HepG2 (cell line): Measurements from ENCODE around the gene BCL6B. TPM values are rescaled to one million over a fixed set of nuclear protein-coding genes. Genes with fewer than 3 reads are reported as not detected.

Source experiments
- CBX1 ChIP-seq: IDR thresholded peaks from one replicate; pipeline ENCODE4 v1.6.1; 2016; ENCODE audit warnings: antibody characterized with exemption, low read depth
- ELK4 ChIP-seq: sonication (generic); formaldehyde crosslinking; IDR thresholded peaks from 2 replicates; pipeline ENCODE4 v1.9.0; 2021; ENCODE audit warnings: missing genetic modification reagents, borderline replicate concordance
- FOXM1 ChIP-seq: sonication (generic); formaldehyde crosslinking; IDR thresholded peaks from 2 replicates; pipeline ENCODE4 v1.5.0; 2020; ENCODE audit warnings: missing genetic modification reagents
- GABPB1 ChIP-seq: IDR thresholded peaks from 2 replicates; pipeline ENCODE4 v1.6.1; 2016; ENCODE audit warnings: mild to moderate bottlenecking, missing genetic modification reagents, moderate library complexity, missing compliant biosample characterization
- GPN1 ChIP-seq: sonication (generic); formaldehyde crosslinking; IDR thresholded peaks from 2 replicates; pipeline ENCODE4 v1.5.1; 2020; ENCODE audit warnings: missing genetic modification reagents, borderline replicate concordance
- HOMEZ ChIP-seq: IDR thresholded peaks from 2 replicates; pipeline ENCODE4 v1.6.1; 2016; ENCODE audit warnings: low read depth
- JUND ChIP-seq: sonication (generic); formaldehyde crosslinking; IDR thresholded peaks from 2 replicates; pipeline ENCODE4 v1.8.0; 2022; ENCODE audit warnings: mild to moderate bottlenecking, missing genetic modification reagents
- TARDBP ChIP-seq: sonication (generic); formaldehyde crosslinking; IDR thresholded peaks from 2 replicates; pipeline ENCODE4 v1.8.0; 2022; ENCODE audit warnings: mild to moderate bottlenecking, missing genetic modification reagents
- U2AF2 ChIP-seq: fragments of 200-400 bp; formaldehyde crosslinking; IDR thresholded peaks from 2 replicates; pipeline ENCODE4 v1.6.1; 2017; ENCODE audit warnings: low read depth, mild to moderate bottlenecking, low read length
- YEATS2 ChIP-seq: sonication (generic); formaldehyde crosslinking; IDR thresholded peaks from 2 replicates; pipeline ENCODE4 v1.4.0; 2020; ENCODE audit warnings: missing genetic modification reagents, borderline replicate concordance
- ZFP36L1 ChIP-seq: sonication (generic); formaldehyde crosslinking; IDR thresholded peaks from 2 replicates; pipeline ENCODE4 v1.8.0; 2022; ENCODE audit warnings: mild to moderate bottlenecking, missing genetic modification reagents, moderate library complexity
- ZGPAT ChIP-seq: IDR thresholded peaks from 2 replicates; pipeline ENCODE4 v1.6.1; 2016; ENCODE audit warnings: mild to moderate bottlenecking
- ZNF251 ChIP-seq: sonication (generic); formaldehyde crosslinking; IDR thresholded peaks from 2 replicates; pipeline ENCODE4 v1.9.0; 2021; ENCODE audit warnings: mild to moderate bottlenecking, missing genetic modification reagents
- ZNF276 ChIP-seq: sonication (generic); formaldehyde crosslinking; IDR thresholded peaks from 2 replicates; pipeline ENCODE4 v1.4.0; 2020; ENCODE audit warnings: mild to moderate bottlenecking, low read depth, missing genetic modification reagents
- ZNF281 ChIP-seq: sonication (generic); formaldehyde crosslinking; IDR thresholded peaks from 2 replicates; pipeline ENCODE4 v1.4.0; 2020; ENCODE audit warnings: missing genetic modification reagents, borderline replicate concordance
- ZNF382 ChIP-seq: sonication (generic); formaldehyde crosslinking; IDR thresholded peaks from 2 replicates; pipeline ENCODE4 v1.5.0; 2020; ENCODE audit warnings: missing genetic modification reagents, mild to moderate bottlenecking, borderline replicate concordance
- ZNF572 ChIP-seq: sonication (generic); formaldehyde crosslinking; IDR thresholded peaks from 2 replicates; pipeline ENCODE4 v1.5.1; 2020; ENCODE audit warnings: mild to moderate bottlenecking, missing genetic modification reagents
- ZNF740 ChIP-seq: sonication (generic); formaldehyde crosslinking; IDR thresholded peaks from 2 replicates; pipeline ENCODE4 v1.4.0; 2020; ENCODE audit warnings: missing genetic modification reagents
- ZNF749 ChIP-seq: sonication (generic); formaldehyde crosslinking; IDR thresholded peaks from 2 replicates; pipeline ENCODE4 v1.8.0; 2022; ENCODE audit warnings: mild to moderate bottlenecking, missing genetic modification reagents, moderate library complexity, borderline replicate concordance
- polyA plus RNA-seq, 8 experiments: library from polyadenylated mRNA; depleted of rRNA in 3 of 8; stranded (reverse) in 7 of 8; unstranded in 1 of 8; fragments of >200 nt; fragmentation: Illumina TruSeq in 4 of 8; extraction: Trizol in 4 of 8; gene quantifications; 2 replicates each; pipeline versions ENCODE4 v1.2.1 to v1.2.3, GENCODE V29; 2011 to 2016; ENCODE audit warnings: low read depth in 4 of 8, missing spikeins in 1 of 8, mixed read lengths in 1 of 8; ENCODE audit not compliant: insufficient read depth in 1 of 8
- total RNA-seq, 5 experiments: library from RNA; depleted of rRNA; stranded (reverse); fragments of >200 nt; fragmentation: Illumina TruSeq; extraction: Trizol; gene quantifications; 2 replicates each; pipeline ENCODE4 v1.2.3, GENCODE V29; 2016; ENCODE audit warnings: low read depth in 1 of 5

The BCL6B gene
- total and polyA plus RNA-seq, 2 of the 13 experiments (the other 11 are each of a cell fraction or from before 2014, with no cell fraction given): not detected

- TF ChIP-seq ZGPAT (CRISPR knock-in tag): no peak
- no peak for TF ChIP-seq YEATS2 (CRISPR knock-in tag)
- no peak for TF ChIP-seq ZFP36L1 (CRISPR knock-in tag)
- no peak for TF ChIP-seq ELK4 (CRISPR knock-in tag)
- TF ChIP-seq U2AF2: no peak
- no peak for TF ChIP-seq ZNF740 (CRISPR knock-in tag)
- no peak for TF ChIP-seq TARDBP (CRISPR knock-in tag)
- no peak for TF ChIP-seq GPN1 (CRISPR knock-in tag)
- no peak for TF ChIP-seq HOMEZ (CRISPR knock-in tag)
- TF ChIP-seq ZNF572: peak; percentile 68; the same call in 1 of the 2 replicates
- TF ChIP-seq FOXM1 (CRISPR knock-in tag): no peak
- TF ChIP-seq ZNF276 (CRISPR knock-in tag): no peak
- TF ChIP-seq CBX1: no peak
- TF ChIP-seq ZNF382 (CRISPR knock-in tag): no peak
- no peak for TF ChIP-seq ZNF281 (CRISPR knock-in tag)
- TF ChIP-seq ZNF251 (CRISPR knock-in tag): no peak
- TF ChIP-seq ZNF749 (CRISPR knock-in tag): no peak
- no peak for TF ChIP-seq JUND (CRISPR knock-in tag)
- TF ChIP-seq GABPB1 (CRISPR knock-in tag): no peak
Observed at GRCh38 chr17:7034955-7035590, 12.2 kb downstream of the BCL6B start (continued).
